Activated T-helper 1 cell treated with anti-CD3 and anti-CD28 coated beads, Interleukin-2, amount 50 U/mL, for 16 hours (primary cell): Measurements from ENCODE around the gene PTF1A.

ENCODE experiments used
- DNase-seq, 2 donors: peaks; one replicate each; pipeline ENCODE4 v3.0.0-alpha.2; 2020; ENCODE audit warnings: low read depth in 1 of 2, low spot score in 1 of 2

The PTF1A gene

DNA sequence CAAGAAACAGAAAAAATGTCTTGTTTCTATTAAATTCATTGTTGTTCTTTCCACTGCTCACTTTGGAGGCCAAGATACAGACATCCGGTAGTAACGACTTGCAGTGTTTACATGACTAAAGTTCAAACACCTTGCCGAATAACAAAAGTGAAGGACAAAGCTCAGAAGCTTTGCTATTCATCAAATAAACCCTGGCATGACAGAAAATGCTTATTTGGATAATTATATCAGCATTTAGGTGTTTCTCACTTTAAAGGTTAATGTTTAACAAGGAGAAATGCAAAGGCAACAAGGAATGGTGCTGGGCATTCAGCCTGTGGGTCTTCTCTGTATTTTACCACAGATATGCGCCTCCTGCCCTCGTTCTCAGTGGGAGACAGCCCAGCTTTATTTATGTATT, 5.4 kb upstream of the PTF1A start:
- no peak for DNase-seq

GRCh38 chr10:23187155-23187554, 5.0 kb upstream of the PTF1A start:
- DNase-seq = no peak

GRCh38 chr10:23189024-23189423, 3.1 kb upstream of the PTF1A start:
- no peak for DNase-seq

DNA sequence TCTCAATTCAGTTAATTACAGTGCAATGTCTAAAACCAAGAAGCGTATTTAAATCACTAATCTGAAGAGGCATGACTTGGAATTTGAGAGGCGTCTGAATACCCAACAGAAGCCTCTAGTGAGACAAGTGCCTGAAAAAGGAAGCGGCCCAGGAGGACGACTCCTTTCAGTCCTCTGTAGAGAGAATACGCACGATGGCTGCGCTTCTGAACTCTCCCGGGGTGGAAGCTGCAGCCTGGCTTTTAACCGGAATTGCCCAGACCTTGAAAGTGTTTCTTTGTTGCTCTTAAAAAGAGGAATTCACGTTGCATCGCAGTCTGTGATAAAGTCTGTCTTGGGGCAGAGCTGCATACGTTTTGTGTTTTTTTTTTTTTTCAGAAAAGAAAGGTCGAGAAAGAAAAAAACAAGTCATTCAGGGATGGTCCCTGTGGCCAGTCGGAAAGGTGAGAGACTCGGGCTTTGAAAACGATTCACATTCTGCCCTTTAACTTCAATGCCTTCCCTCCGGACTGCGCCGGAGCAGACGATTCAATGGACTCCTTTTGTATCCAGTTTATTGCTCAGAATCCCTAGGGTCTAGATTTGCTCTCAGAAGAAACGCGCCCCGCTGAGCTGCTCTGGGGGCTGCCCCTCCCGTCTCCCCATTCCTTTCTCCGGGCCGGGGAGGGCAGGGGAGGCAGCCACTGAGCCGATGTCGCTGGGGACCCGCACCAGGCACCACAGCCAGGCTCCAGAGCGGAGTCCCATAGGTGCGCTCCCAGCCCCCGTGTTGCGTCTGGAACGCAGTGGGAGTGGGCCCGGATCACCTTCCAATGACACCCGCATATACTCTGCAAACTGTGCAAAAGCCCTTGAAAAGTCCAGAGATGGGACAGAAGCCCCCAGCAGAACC, 994 bp upstream of the PTF1A start:
- no peak for DNase-seq

GRCh38 chr10:23192712-23193434, 761 bp downstream of the PTF1A start:
- DNase-seq = no peak

GRCh38 chr10:23193435-23194074, 1.4 kb downstream of the PTF1A start:
- DNase-seq = no peak

GRCh38 chr10:23194471-23194965, 2.4 kb downstream of the PTF1A start:
- DNase-seq = no peak

- no peak for DNase-seq
Observed at GRCh38 chr10:23194966-23195845, 3.1 kb downstream of the PTF1A start.

DNA sequence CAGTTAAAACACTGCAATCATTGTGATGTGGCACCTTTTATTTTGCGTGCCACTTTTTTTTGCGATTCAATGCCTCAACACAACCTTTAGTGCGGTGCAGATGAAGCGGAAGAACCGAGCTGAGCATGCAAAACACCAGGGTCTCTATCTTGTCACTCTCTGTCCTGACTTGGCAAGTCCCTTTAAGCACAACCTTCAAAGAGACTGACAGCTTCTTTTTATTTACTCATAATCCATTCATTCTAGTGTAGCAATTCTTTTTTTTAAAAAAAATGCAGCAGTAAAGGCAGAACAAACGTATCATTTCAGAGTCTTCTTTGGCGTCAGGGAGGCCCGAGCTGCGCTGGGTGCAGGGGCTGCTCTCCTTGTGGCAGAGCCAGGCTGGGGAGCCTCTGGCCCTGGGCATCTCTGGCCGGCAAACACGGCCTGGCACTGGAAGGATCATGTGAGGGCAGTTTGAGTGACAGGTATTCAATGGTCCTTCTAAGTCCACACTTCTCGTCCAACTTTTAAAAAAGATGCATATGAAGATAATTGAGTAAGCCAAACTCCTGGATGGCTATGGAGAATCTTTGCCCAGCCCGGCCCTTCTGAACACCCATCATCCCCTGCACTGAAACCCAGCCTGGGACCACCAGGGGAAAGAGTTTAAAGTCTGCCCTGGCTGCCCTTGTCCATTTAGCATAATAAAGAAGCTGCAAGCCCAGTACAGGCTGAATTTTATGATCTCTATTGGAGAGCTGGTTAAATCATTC, 3.9 kb downstream of the PTF1A start:
- DNase-seq = no peak

GRCh38 chr10:23196915-23197314, 4.8 kb downstream of the PTF1A start:
- no peak for DNase-seq

GRCh38 chr10:23197416-23197861, 5.3 kb downstream of the PTF1A start:
- DNase-seq = no peak

DNA sequence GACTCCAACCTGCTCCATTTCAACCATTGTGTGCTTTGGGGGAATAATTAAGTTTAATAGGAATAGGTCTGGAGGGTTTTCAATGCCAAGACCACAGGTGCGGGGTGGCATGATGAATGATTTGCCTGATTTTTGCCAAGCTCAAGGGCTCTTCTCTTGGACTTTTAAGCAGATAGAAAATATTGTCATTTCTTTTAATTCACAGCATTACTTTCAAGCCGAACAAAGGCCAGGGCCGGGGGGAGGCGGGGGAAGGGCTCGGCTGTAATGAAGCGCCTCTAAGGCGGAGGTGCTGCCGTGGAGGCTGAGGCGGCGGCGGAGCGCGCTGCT, 6.5 kb downstream of the PTF1A start:
- no peak for DNase-seq

- no peak for DNase-seq
Observed at GRCh38 chr10:23198940-23199767, 7.0 kb downstream of the PTF1A start.

DNA sequence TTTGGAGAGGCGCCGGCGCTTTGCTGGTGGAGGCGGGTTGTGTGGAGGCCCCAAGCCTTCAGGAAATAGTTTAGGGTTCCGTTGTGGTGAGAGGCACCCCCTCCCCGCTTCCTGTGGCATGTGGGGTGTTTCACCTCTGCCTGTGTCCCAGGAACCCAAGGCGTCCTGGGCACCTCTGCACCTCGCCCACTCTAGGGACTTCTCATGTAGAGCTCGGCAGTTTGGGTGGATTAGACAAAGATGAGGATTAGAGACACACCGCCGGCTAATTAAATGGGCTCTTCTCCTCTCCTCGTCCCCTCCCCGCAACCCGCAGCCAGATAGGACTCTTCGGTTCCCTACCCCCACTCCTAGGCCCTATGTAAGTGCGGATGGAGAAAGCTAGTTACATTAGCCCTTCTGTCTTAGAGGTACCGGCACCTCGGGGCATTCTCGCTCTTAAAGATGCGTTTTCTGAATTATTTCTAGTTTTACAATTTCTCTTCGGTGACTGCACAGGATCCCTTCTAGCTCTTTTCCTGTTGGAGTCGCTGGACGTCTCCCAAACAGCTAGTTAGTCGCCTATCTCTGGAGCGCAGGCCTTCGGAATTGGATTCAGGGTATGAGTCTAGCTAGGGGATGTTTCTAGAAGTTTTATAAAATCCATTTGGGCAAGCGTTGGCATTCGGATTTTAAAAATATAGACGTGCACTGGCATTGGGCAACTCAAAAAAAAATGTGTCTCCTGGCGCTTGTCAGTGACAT, 7.8 kb downstream of the PTF1A start:
- no peak for DNase-seq

DNA sequence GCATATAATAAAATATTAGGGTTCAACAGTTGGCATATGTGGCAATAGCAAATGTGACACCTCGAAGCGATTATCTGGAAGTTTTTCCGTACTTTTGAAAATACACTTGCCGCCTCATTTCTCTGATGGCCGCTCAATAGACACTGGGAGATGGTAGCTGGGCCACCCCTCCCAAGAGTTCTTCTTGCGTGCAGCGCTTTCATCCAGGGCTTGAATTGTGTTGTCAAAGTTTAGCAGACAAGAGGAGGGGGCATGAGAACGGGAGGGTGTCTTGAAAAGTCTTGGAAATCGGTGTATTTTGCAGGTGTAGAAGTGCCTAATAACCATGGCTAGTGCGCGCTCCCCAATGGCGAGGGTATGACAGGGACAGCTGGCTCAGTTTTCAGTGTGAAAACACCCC, 8.5 kb downstream of the PTF1A start:
- no peak for DNase-seq

- DNase-seq = no peak
Observed at GRCh38 chr10:23200997-23201652, 9.0 kb downstream of the PTF1A start.

- DNase-seq = no peak
Observed at GRCh38 chr10:23201837-23202236, 9.7 kb downstream of the PTF1A start.

GRCh38 chr10:23202779-23203178, 10.7 kb downstream of the PTF1A start:
- DNase-seq = no peak
